ENCODE data around the gene HSP90AB1.

DNA sequence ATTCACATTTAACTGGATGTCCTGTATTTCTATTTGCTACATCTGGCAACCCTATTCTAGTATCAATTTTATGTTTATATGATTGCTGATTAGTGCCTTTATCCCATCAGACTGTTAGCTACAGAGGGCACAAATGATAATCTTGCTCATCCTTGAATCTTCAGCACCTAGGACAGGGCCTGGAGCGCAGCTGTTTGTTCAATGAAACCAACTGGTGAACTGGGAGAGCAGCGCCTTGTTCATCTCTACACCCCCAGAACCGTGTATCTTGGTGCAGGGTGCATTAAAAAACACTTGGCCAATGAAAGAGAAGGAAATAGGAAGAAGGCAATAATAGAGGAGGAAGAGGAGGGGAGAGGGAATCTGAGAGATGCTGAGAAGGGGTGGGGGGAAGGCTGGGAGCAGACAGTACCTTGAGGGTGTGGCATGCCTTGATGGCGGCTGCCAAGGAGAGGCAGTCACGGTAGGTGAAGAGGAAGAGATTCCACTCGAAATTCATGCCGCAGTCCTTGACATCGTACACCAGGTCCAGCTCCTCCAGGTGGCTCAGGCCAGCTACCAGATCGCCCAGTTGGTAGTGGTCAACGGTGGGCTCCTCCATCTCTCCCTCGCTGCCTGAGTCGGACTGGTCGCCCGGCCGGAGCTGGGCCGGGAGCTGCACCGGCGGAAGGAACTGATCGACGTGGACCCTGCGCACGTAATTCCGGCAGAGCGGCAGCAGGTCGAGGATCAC lies 38.8 kb downstream of the HSP90AB1 start:
- TF ChIP-seq POLR2A (IDR thresholded peaks at IDR 0.05; ENCODE audit: low read depth, low read length) (no peak), TAF1 (IDR thresholded peaks at IDR 0.05; ENCODE audit: borderline replicate concordance, low read depth, low read length) (no peak)
